Measurements from ENCODE around the gene CAPN10. TPM values are rescaled to one million over a fixed set of nuclear protein-coding genes. Genes with fewer than 3 reads are reported as not detected.

CAPN10 gene
- total RNA-seq, 1 experiment from 2014 or later, result 5.7 TPM

Other genes starting within 250 kb of the CAPN10 start
- gene GPC1, start 151.1 kb upstream of the CAPN10 start, total RNA-seq (2014; rRNA removed; shearing (Covaris generic)), result 17.9 and 25.7 TPM in 2 replicates
- 6.1 and 12.7 TPM in 2 replicates for gene ANKMY1, start 28.7 kb upstream of the CAPN10 start, total RNA-seq (2014; rRNA removed; shearing (Covaris generic))
- gene DUSP28, start 26.4 kb upstream of the CAPN10 start, total RNA-seq (2014; rRNA removed; shearing (Covaris generic)), result 2.2 and 5.6 TPM in 2 replicates
- 2.7 and 8.1 TPM in 2 replicates for gene RNPEPL1, start 18.2 kb upstream of the CAPN10 start, total RNA-seq (2014; rRNA removed; shearing (Covaris generic))
- 0.75 and 0.86 TPM in 2 replicates for gene GPR35, start 38.7 kb downstream of the CAPN10 start, total RNA-seq (2014; rRNA removed; shearing (Covaris generic))
- not detected in 2 replicates for gene AQP12B, start 96.2 kb downstream of the CAPN10 start, total RNA-seq (2014; rRNA removed; shearing (Covaris generic))
- not detected in 2 replicates for gene AQP12A, start 105.1 kb downstream of the CAPN10 start, total RNA-seq (2014; rRNA removed; shearing (Covaris generic))
- 1.4 and 1.9 TPM in 2 replicates for gene KIF1A, start 233.5 kb downstream of the CAPN10 start, total RNA-seq (2014; rRNA removed; shearing (Covaris generic))